Liver (tissue), 9 donors: ENCODE data around the gene SEPTIN8. TPM values are rescaled to one million over a fixed set of nuclear protein-coding genes. Genes with fewer than 3 reads are reported as not detected.

Experiments used
- DNase-seq: peaks from one replicate; pipeline ENCODE4 v3.0.0-alpha.2; 2017; ENCODE audit warnings: low spot score
- H3K27ac ChIP-seq, 2 donors: one replicate each; pipeline ENCODE4 v1.7.0; 2013; ENCODE audit warnings: inconsistent platforms in 2 of 2, low read length in 2 of 2, control low read depth in 1 of 2, low read depth in 1 of 2, mild to moderate bottlenecking in 1 of 2
- H3K27me3 ChIP-seq, 4 donors: one replicate each; pipeline versions ENCODE4 v1.6.1 to v1.7.0; 2013; ENCODE audit warnings: low read length in 3 of 4, inconsistent platforms in 1 of 4, mild to moderate bottlenecking in 1 of 4, moderate library complexity in 1 of 4; ENCODE audit not compliant: control insufficient read depth in 4 of 4, insufficient read depth in 4 of 4
- H3K36me3 ChIP-seq, 4 donors: one replicate each; pipeline versions ENCODE4 v1.6.1 to v1.7.0; 2013; ENCODE audit warnings: low read length in 3 of 4, mild to moderate bottlenecking in 3 of 4, low read depth in 1 of 4, moderate library complexity in 1 of 4; ENCODE audit not compliant: control insufficient read depth in 4 of 4, insufficient read depth in 3 of 4
- H3K4me1 ChIP-seq, 4 donors: one replicate each; pipeline versions ENCODE4 v1.6.1 to v1.7.0; 2013; ENCODE audit warnings: low read length in 3 of 4, mild to moderate bottlenecking in 3 of 4, moderate library complexity in 1 of 4; ENCODE audit not compliant: control insufficient read depth in 4 of 4, insufficient read depth in 4 of 4
- H3K4me3 ChIP-seq, 3 donors: one replicate each; pipeline versions ENCODE4 v1.6.1 to v1.7.0; 2013; ENCODE audit warnings: low read length in 3 of 3, control low read depth in 1 of 3, low read depth in 1 of 3, mild to moderate bottlenecking in 1 of 3
- H3K9ac ChIP-seq, 2 donors: one replicate each; pipeline ENCODE4 v1.7.0; 2013; ENCODE audit warnings: low read length in 2 of 2, mild to moderate bottlenecking in 2 of 2, moderate library complexity in 2 of 2, control low read depth in 1 of 2, low read depth in 1 of 2
- H3K9me3 ChIP-seq, 4 donors: one replicate each; pipeline versions ENCODE4 v1.6.1 to v1.7.0; 2013; ENCODE audit warnings: low read length in 3 of 4; ENCODE audit not compliant: control insufficient read depth in 4 of 4
- ATF3 ChIP-seq: IDR thresholded peaks from 2 replicates; pipeline ENCODE4 v1.6.1; 2016; ENCODE audit warnings: antibody characterized with exemption
- CTCF ChIP-seq: fragments of 150-350 bp; IDR thresholded peaks from 2 replicates; pipeline ENCODE4 v1.5.1; 2017; ENCODE audit warnings: improper control_type of control experiment, low read depth, low read length; ENCODE audit not compliant: missing input control
- EGR1 ChIP-seq, 2 donors: IDR thresholded peaks; 2 replicates each; pipeline ENCODE4 v1.6.1; 2016 to 2018; ENCODE audit warnings: antibody characterized with exemption in 2 of 2, low read depth in 2 of 2
- FOXA2 ChIP-seq: IDR thresholded peaks from 2 replicates; pipeline ENCODE4 v1.6.1; 2016; ENCODE audit warnings: antibody characterized with exemption
- HNF4G ChIP-seq: IDR thresholded peaks from 2 replicates; pipeline ENCODE4 v1.6.1; 2016; ENCODE audit warnings: antibody characterized with exemption
- JUND ChIP-seq, 2 donors: IDR thresholded peaks; 2 replicates each; pipeline ENCODE4 v1.6.1; 2016; ENCODE audit warnings: antibody characterized with exemption in 2 of 2
- MAX ChIP-seq: IDR thresholded peaks from 2 replicates; pipeline ENCODE4 v1.6.1; 2016; ENCODE audit warnings: antibody characterized with exemption
- RAD21 ChIP-seq, 2 donors: IDR thresholded peaks; 2 replicates each; pipeline ENCODE4 v1.6.1; 2016; ENCODE audit warnings: antibody characterized with exemption in 2 of 2, mild to moderate bottlenecking in 2 of 2
- TAF1 ChIP-seq: conservative IDR thresholded peaks from 2 replicates; pipeline ENCODE4 v1.6.1; 2016; ENCODE audit warnings: antibody characterized with exemption, mild to moderate bottlenecking
- YY1 ChIP-seq: IDR thresholded peaks from 2 replicates; pipeline ENCODE4 v1.6.1; 2016; ENCODE audit warnings: antibody characterized with exemption, mild to moderate bottlenecking
- ZBTB33 ChIP-seq: IDR thresholded peaks from 2 replicates; pipeline ENCODE4 v1.6.1; 2016; ENCODE audit warnings: antibody characterized with exemption
- WGBS: extraction: QIAGEN DNeasy Blood & Tissue Kit; methylation state at CpG from one replicate; pipeline ENCODE4 v1.1.7; 2013; 5-methylcytosine and 5-hydroxymethylcytosine counted together
- polyA plus RNA-seq, 2 donors: library from polyadenylated mRNA; stranded (reverse) in 1 of 2; unstranded in 1 of 2; fragments of 200-250 nt in 1 of 2; fragments of >200 nt in 1 of 2; fragmentation: Nextera tagmentation in 1 of 2; extraction: Ambion mirVana in 1 of 2; gene quantifications; one replicate each; pipeline versions ENCODE4 v1.2.1 to v1.2.3, GENCODE V29; 2013 to 2015
- total RNA-seq, 2 donors: library from RNA; depleted of rRNA; stranded (reverse); fragments of >200 nt; gene quantifications; one replicate each; pipeline ENCODE4 v1.2.3, GENCODE V29; 2014
- TF ChIP-seq, protein P1 (sequence below): IDR thresholded peaks from 2 replicates; pipeline ENCODE4 v1.6.1; 2016; ENCODE audit warnings: antibody characterized with exemption, mild to moderate bottlenecking
- donor health status: healthy.
- donor health status: healthy.
- donor health status: healthy.
- donor health status: healthy.
- donor health status: healthy.

The SEPTIN8 gene
- total and polyA plus RNA-seq, 4 donors: 4.7 to 16.5 (median 9.8) TPM

- Histone ChIP-seq H3K4me1 (peaks cover 0 to 23% (median 18%) of the 10 kb centered on the region in 4 donors), H3K9me3 (no peaks in the 10 kb centered on the region), H3K27ac (no peak overlapping the region), H3K9ac (no peak overlapping the region), H3K36me3 (no peaks in the 10 kb centered on the region), H3K4me3 (no peak overlapping the region), H3K27me3 (no peaks in the 10 kb centered on the region)
- DNase-seq: no peak
- WGBS: 85% methylated on average over 5 of the region's 5 CpGs
- TF ChIP-seq MAX (no peak), TAF1 (no peak)
Observed at GRCh38 chr5:132785365-132785764, 8.3 kb upstream of the SEPTIN8 start.

- no peak overlapping the region for H3K4me3 ChIP-seq
- no peaks in the 10 kb centered on the region for H3K36me3 ChIP-seq
- H3K27ac ChIP-seq: no peak overlapping the region
- no peak for TF ChIP-seq JUND (IDR thresholded peaks at IDR 0.05)
- TF ChIP-seq EGR1 (IDR thresholded peaks at IDR 0.05; ENCODE audit: low read depth in 2 of 2): no peak
- TF ChIP-seq TAF1: no peak
- TF ChIP-seq HNF4G: no peak
- TF ChIP-seq ZBTB33: no peak
- no peak for TF ChIP-seq CTCF
- TF ChIP-seq, protein P1, sequence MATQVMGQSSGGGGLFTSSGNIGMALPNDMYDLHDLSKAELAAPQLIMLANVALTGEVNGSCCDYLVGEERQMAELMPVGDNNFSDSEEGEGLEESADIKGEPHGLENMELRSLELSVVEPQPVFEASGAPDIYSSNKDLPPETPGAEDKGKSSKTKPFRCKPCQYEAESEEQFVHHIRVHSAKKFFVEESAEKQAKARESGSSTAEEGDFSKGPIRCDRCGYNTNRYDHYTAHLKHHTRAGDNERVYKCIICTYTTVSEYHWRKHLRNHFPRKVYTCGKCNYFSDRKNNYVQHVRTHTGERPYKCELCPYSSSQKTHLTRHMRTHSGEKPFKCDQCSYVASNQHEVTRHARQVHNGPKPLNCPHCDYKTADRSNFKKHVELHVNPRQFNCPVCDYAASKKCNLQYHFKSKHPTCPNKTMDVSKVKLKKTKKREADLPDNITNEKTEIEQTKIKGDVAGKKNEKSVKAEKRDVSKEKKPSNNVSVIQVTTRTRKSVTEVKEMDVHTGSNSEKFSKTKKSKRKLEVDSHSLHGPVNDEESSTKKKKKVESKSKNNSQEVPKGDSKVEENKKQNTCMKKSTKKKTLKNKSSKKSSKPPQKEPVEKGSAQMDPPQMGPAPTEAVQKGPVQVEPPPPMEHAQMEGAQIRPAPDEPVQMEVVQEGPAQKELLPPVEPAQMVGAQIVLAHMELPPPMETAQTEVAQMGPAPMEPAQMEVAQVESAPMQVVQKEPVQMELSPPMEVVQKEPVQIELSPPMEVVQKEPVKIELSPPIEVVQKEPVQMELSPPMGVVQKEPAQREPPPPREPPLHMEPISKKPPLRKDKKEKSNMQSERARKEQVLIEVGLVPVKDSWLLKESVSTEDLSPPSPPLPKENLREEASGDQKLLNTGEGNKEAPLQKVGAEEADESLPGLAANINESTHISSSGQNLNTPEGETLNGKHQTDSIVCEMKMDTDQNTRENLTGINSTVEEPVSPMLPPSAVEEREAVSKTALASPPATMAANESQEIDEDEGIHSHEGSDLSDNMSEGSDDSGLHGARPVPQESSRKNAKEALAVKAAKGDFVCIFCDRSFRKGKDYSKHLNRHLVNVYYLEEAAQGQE: no peak
- H3K9ac ChIP-seq: no peak overlapping the region
- DNase-seq: no peak
- H3K4me1 ChIP-seq: peaks cover 0 to 10% (median 4%) of the 10 kb centered on the region in 4 donors
- H3K27me3 ChIP-seq: no peaks in the 10 kb centered on the region
- no peaks in the 10 kb centered on the region for H3K9me3 ChIP-seq
- WGBS: 72% methylated on average over 4 of the region's 4 CpGs
Observed at GRCh38 chr5:132782101-132782500, 5.1 kb upstream of the SEPTIN8 start.

DNA sequence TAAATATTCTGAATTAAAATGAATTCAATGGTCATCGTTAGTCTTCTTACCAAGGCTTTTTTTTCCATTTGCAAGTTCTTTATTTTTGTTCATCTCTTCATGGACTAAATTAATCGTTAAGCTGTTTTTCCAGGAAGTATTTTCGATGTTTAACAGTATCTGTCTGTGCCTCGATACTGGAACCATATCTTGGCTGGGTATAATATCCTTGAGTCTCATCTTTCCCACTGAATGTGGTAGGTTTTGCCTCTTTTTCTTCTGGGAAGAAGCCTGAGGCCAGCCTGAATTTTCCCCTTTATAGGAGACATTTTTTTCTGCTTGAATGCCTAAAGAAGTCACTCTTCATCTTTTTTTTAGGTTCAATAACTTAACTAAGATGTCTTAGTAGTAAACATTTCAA, 4.0 kb upstream of the SEPTIN8 start:
- H3K9me3 ChIP-seq: no peaks in the 10 kb centered on the region
- no peak overlapping the region for H3K9ac ChIP-seq
- no peak overlapping the region for H3K4me3 ChIP-seq
- no peaks in the 10 kb centered on the region for H3K36me3 ChIP-seq
- no peak for DNase-seq
- no peaks in the 10 kb centered on the region for H3K27me3 ChIP-seq
- H3K4me1 ChIP-seq: peaks cover 2 to 17% (median 5%) of the 10 kb centered on the region in 4 donors
- 92% methylated on average over 4 of the region's 4 CpGs for WGBS
- TF ChIP-seq ZBTB33 (no peak), FOXA2 (no peak), ATF3 (no peak), RAD21 (IDR thresholded peaks at IDR 0.05) (no peak), TAF1 (no peak), YY1 (no peak)
- no peak overlapping the region for H3K27ac ChIP-seq
